AG09309 (cell line): ENCODE results near the gene HEPACAM.

Experiments
- DNase-seq: peaks from one replicate; pipeline ENCODE4 v3.0.0-alpha.2; 2010; ENCODE audit warnings: low read depth
- H3K4me3 ChIP-seq: 2 replicates; pipeline ENCODE4 v1.5.1; 2011; ENCODE audit warnings: mild to moderate bottlenecking, low read depth, low read length, moderate library complexity; ENCODE audit not compliant: control insufficient read depth
- TF ChIP-seq, protein P1 (sequence below): IDR thresholded peaks from 2 replicates; pipeline ENCODE4 v1.5.1; 2011; ENCODE audit warnings: mild to moderate bottlenecking, low read depth, low read length, inconsistent platforms; ENCODE audit not compliant: insufficient read depth, control insufficient read depth; ENCODE audit errors: missing control alignments

HEPACAM gene

GRCh38 chr11:124953753-124954589, 18.1 kb upstream of the HEPACAM start, which contains the start of gene CCDC15:
Gene CCDC15 (plus strand): TSS chr11:124954202. CDS start chr11:124954733, 531 bp downstream.
- peak within 1 kb of the TSS; percentile 80 for H3K4me3 ChIP-seq
- TF ChIP-seq, protein P1, sequence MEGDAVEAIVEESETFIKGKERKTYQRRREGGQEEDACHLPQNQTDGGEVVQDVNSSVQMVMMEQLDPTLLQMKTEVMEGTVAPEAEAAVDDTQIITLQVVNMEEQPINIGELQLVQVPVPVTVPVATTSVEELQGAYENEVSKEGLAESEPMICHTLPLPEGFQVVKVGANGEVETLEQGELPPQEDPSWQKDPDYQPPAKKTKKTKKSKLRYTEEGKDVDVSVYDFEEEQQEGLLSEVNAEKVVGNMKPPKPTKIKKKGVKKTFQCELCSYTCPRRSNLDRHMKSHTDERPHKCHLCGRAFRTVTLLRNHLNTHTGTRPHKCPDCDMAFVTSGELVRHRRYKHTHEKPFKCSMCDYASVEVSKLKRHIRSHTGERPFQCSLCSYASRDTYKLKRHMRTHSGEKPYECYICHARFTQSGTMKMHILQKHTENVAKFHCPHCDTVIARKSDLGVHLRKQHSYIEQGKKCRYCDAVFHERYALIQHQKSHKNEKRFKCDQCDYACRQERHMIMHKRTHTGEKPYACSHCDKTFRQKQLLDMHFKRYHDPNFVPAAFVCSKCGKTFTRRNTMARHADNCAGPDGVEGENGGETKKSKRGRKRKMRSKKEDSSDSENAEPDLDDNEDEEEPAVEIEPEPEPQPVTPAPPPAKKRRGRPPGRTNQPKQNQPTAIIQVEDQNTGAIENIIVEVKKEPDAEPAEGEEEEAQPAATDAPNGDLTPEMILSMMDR = no peak
- DNase-seq = peak; percentile 80

DNA sequence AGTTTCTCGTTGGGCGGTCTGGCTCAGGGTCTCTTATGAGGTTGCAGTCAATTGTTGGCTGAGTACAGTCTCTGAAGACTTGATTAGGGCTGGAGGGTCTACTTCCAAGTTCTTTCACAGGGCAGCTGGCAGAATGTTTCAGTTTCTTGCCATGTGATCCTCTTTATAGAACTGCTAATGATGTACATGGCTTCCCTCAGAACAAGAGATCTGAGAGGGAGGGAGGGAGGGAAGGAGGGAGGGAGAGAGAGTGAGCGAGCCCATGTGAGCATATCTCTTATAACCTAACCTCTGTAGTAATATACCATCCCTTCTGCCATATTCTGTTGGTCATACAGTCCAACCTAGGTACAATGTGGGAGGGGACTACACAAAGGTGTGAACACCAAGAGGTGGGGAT, 15.5 kb upstream of the HEPACAM start:
- TF ChIP-seq, protein P1 = no peak
- no peak overlapping the region for H3K4me3 ChIP-seq
- DNase-seq = no peak

GRCh38 chr11:124950601-124951330, 14.9 kb upstream of the HEPACAM start:
- DNase-seq = no peak
- H3K4me3 ChIP-seq = no peak overlapping the region
- TF ChIP-seq, protein P1 = no peak

- no peak overlapping the region for H3K4me3 ChIP-seq
- no peak for DNase-seq
- TF ChIP-seq, protein P1 = no peak
Measured at GRCh38 chr11:124946735-124947141, 10.9 kb upstream of the HEPACAM start.

DNA sequence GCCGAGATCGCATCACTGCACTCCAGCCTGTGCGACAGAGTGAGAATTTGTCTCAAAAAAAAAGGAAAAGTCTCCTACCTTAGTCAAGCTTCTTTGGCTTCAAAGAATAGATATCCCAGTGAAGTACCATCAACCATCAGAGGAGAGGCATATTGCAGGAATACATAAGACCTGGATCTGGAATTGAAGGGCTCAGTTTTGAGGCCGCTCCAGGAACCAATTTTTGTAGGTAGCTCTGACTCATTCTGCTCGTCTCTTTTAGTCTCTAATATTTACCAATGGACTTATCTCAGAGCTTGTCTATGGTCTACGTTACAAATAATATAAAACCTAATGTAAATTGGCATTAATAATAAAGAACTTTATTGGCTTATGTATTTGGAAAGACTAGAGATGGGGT, 10.0 kb upstream of the HEPACAM start:
- DNase-seq = no peak
- no peak overlapping the region for H3K4me3 ChIP-seq
- TF ChIP-seq, protein P1 = no peak

DNA sequence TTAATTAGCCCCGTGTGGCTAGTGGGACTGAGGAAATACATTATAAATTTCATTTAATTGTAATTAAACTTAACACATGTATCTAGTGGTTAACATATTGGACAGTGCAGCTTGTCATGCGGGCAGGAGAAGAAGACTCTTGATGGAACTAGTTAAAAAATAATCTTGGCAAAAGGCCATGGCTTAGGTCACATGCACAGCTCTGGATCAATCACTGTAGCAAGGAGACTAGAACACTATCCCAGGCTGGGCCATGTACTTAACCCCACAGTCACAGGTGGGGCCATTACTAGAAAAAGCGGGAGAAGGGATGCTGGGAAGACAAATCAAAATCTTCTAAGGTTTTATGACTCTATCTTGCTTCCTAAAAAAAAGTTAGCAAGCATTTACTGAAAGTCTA, 8.7 kb upstream of the HEPACAM start:
- H3K4me3 ChIP-seq = no peak overlapping the region
- DNase-seq = no peak
- TF ChIP-seq, protein P1 = no peak
